GM10248 (cell line): ENCODE measurements around the gene PRF1.

Experiments
- CTCF ChIA-PET: fragments of 300-600 bp; sonication (Branson Sonifier 250); formaldehyde crosslinking; extraction: SDS; loops from one replicate; lab custom pipeline; 2021; ENCODE audit warnings: antibody characterized with exemption; lab: Yijun Ruan, JAX
- POLR2A ChIA-PET: fragments of 350-650 bp; sonication (Branson Sonifier 250); formaldehyde crosslinking; extraction: SDS; loops from one replicate; lab custom pipeline; 2020; ENCODE audit warnings: antibody characterized with exemption; lab: Yijun Ruan, JAX
- DNase-seq: peaks from one replicate; pipeline ENCODE4 v3.0.0; 2012; ENCODE audit errors: extremely low spot score
- CTCF ChIP-seq: IDR thresholded peaks from 2 replicates; pipeline ENCODE4 v1.5.1; 2012; ENCODE audit warnings: mild to moderate bottlenecking, low read depth; ENCODE audit errors: extremely low read depth, missing control alignments, control extremely low read depth

PRF1 gene

GRCh38 chr10:70573599-70574506 is 28.7 kb downstream of the PRF1 start:
- ChIA-PET POLR2A (no interaction called here), CTCF (interaction anchor here (1.0 to 2.3 kb wide), 3 partner anchors 12 to 185 kb away, joined by 3 to 6 read pairs (median 4); no protein-coding TSS in a partner anchor)
- no peak for DNase-seq
- TF ChIP-seq CTCF, result no peak

GRCh38 chr10:70571636-70572439 is 30.7 kb downstream of the PRF1 start:
- TF ChIP-seq CTCF, result no peak
- ChIA-PET POLR2A (no interaction called here), CTCF (interaction anchor here (2.3 kb wide), 1 partner anchor 187 kb away, joined by 6 read pairs; no protein-coding TSS in a partner anchor)

DNA sequence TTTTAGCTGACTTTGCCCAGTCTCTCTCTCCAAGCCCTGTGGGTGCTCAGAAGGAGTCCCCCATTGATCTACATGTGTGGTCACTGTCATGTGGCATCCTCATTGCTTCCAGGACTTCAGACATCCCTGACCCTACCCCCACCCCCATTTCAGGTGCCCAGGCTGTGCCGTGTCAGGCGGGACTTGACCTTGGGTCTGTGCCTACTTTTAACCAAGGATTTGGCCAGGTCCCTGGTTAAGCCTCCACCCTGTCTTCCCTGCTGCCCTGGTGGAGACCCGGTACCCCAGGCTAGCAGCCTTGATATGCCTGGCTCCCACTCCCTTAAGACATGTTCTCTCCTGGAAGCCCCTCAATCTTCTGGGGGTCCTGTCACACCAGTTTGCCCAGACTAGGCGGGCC is 31.3 kb downstream of the PRF1 start:
- TF ChIP-seq CTCF, result no peak
- ChIA-PET POLR2A (no interaction called here), CTCF (interaction anchor here (1.3 to 2.3 kb wide), 2 partner anchors 10 to 188 kb away, joined by 4 to 6 read pairs; no protein-coding TSS in a partner anchor)
- DNase-seq, result no peak

More at GRCh38 chr10:70571636-70572439, 30.7 kb downstream of the PRF1 start:
- no peak for DNase-seq

- ChIA-PET POLR2A (no interaction called here), CTCF (no interaction called here)
- DNase-seq, result no peak
- TF ChIP-seq CTCF, result no peak
Measured at GRCh38 chr10:70568781-70569495, 33.6 kb downstream of the PRF1 start.

DNA sequence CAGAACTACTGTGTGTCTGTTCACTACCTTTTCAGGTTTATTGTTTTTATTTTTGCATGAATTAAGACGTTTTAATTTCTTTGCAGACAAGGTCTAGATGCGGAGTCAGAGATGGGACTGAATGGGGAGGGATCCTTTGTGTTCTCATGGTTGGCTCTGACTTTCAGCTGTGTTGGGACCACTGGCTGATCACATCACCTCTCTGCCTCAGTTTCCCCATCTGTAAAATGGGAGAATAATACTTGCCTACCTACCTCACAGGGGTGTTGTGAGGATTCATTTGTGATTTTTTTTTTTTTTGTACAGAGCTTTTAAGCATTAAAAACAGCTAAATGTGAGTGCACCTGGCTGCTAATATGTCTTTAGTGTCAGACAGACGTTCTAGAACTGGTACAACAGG is 34.4 kb downstream of the PRF1 start:
- no peak for DNase-seq
- CTCF ChIA-PET, result interaction anchor here (1.2 kb wide), 1 partner anchor 14 kb away, joined by 4 read pairs; no protein-coding TSS in a partner anchor
- TF ChIP-seq CTCF, result no peak
- POLR2A ChIA-PET, result no interaction called here
